Retinal pigment epithelial cell (primary cell): ENCODE results near the gene SUMF2.
"Not testable (repeated sequence)": the region's sequence is repeated elsewhere in the genome, so short reads cannot be mapped to it uniquely, and the experiment has no call there.

Experiments
- DNase-seq: peaks from one replicate; pipeline ENCODE4 v3.0.0-alpha.2; 2010; ENCODE audit warnings: low read depth
- H3K4me3 ChIP-seq: 2 replicates; pipeline ENCODE4 v1.5.1; 2011; ENCODE audit warnings: mild to moderate bottlenecking, low read length, control low read depth, moderate library complexity
- CTCF ChIP-seq: conservative IDR thresholded peaks from 2 replicates; pipeline ENCODE4 v1.5.1; 2011; ENCODE audit warnings: low read depth, low read length, control low read depth, inconsistent platforms

The SUMF2 gene

DNA sequence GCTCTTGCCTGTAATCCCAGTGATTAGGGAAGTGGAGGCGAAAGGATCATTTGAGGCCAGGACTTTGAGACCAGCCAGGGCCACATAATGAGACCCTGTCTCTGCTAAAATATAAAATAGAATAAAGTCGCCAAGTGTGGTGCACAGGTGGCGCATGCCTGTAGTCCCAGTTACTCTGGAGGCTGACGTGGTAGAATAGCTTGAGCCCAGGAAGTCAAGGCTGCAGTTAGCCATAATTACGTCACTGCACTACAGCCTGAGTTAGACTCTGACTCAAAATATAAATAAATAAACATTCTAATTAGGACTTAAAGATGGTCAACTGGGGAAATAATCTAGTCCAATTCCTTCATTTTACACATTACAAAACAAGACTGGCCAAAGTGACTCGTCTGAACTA is 41.4 kb downstream of the SUMF2 start:
- peak; percentile 2 for TF ChIP-seq CTCF

DNA sequence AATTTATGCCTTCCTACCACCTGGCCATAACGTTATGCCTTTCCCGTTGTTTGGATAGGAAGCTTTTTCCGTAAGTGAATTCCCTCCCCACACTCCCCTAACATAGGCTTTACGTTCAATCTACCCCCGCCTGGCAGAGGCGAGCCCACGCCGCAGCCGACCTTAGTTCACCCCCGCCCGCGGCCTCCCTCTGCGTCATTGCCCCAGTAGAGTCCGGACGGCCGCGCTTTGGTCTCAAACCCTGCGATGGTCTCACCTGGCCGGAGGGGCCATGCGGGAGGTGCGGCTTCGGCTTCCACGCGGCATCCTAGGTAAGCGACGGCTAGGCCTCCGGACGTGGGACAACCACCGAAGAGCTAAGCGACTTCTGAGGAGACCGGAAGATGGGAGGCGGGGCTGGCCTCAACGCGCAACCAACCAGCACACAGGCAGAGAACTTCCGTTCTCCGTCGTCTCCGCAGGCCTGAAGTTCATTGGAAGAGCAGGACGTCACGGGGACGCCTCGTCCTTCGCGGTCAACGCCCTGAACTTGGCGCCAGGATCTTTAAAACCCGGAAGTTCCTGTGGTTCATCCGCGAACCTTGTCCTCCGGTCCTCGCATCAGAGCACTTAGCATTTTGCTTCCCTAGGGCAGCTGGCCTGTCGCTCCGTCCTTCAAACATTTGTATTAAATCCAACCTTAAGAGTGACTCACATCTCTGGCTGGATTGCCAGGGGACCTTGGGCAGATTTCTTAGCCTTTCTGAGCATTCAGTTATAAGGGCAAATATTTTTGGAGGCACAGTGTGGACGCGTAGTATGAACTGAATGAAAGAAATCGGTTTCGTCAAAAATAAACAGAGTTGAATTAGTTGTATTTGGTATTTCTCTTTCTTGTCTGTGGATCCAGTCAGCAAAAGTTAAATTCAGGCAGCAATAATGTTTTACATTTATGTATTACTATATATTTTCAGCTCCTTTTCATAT is 42.3 kb downstream of the SUMF2 start, which contains the start of gene CHCHD2:
Gene CHCHD2, minus strand, starts transcription at position 369 of the 966 bp plus-strand sequence. Its CDS starts 63 bp downstream, at position 306.
- peak; percentile 98 for DNase-seq
- peak within 1 kb of the TSS; percentile 100 for H3K4me3 ChIP-seq
- no peak for TF ChIP-seq CTCF

More for the DNA sequence above, 41.4 kb downstream of the SUMF2 start:
- DNase-seq: peak; percentile 38
- H3K4me3 ChIP-seq: peak overlapping the region; percentile 100

DNA sequence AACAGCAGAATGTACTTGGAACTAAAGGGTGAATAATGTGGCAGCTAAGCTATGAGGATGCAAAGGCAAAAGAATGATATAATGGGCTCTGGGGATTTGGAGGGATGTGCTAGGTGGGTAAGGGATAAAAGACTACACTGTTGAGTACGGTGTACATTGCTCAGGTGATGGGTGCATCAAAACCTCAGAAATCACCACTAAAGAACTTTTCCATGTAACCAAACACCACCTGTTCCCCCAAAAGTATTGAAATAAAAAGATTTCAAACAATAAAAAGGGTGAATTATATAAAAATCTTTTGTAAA is 43.8 kb downstream of the SUMF2 start:
- no peak for TF ChIP-seq CTCF
- H3K4me3 ChIP-seq: no peak overlapping the region
- no peak for DNase-seq

DNA sequence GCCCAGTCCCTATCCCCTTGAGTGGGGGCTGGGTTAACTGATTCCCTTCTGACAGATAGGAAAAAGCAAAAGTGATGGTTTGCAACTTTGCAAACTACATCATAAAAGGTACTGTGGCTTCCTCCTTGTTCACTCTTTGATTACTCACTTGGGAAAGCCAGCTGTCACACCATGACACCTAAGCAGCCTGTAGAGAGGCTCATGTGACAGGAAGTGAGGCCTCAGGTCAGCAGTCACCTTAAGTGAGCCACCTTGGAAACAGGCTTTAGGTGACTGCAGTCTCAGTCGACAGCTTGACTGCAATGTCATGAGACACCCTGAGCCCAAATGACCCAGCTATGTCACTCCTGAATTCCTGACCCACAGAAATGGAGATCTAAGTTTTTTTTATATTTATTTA is 46.5 kb downstream of the SUMF2 start:
- no peak overlapping the region for H3K4me3 ChIP-seq
- no peak for TF ChIP-seq CTCF
- no peak for DNase-seq

GRCh38 chr7:56112244-56112643 is 48.2 kb downstream of the SUMF2 start:
- not testable (repeated sequence) for H3K4me3 ChIP-seq, DNase-seq

DNA sequence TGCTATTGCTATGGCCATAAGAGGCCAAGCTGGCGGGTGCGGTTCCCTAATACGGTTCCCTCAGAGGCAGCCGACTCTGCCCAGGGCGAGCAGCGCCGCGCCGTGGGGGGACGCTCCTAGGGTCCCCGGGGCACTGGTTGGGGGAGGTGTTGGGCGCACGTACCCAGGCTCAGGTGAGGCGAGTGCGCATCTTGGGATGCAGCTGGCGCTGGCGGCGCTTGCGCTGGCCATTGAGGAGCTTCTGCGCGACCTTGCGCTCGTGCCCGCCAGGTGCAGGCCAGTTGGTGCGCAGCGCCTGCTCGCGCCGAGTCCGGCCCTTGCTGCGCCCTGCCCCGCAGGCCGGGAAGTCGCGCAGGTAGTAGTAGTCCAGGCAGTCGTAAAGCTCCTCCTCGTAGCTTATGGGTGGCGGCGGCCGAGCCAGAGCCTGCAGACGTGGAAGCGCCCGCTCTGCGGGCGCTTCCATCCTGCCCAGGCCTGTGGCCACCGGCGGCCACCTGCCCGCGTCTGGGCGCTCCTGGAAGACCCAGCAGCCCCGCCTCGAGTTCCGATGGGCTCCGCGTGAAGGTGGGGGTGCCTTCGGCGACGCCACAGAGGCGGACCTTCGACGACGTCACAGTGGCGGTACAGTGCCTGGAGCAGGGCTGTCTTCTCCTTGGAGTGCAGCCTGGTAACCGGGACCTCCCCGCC is 51.9 kb downstream of the SUMF2 start, which contains the start of gene NUPR2:
Gene NUPR2, minus strand, starts transcription at position 566 of the 687 bp plus-strand sequence. Its CDS starts 103 bp downstream, at position 463.
- TF ChIP-seq CTCF: no peak
- no peak within 1 kb of the TSS for H3K4me3 ChIP-seq

GRCh38 chr7:56121440-56121839 is 57.4 kb downstream of the SUMF2 start:
- no peak for TF ChIP-seq CTCF
- DNase-seq: no peak
- no peak overlapping the region for H3K4me3 ChIP-seq

More for the DNA sequence above, 51.9 kb downstream of the SUMF2 start, which contains the start of gene NUPR2:
- no peak for DNase-seq
